Psoas muscle (tissue), 8 donors: ENCODE measurements around the gene KRTAP4-8. TPM values are rescaled to one million over a fixed set of nuclear protein-coding genes. Genes with fewer than 3 reads are reported as not detected.
"Not testable (repeated sequence)": the region's sequence is repeated elsewhere in the genome, so short reads cannot be mapped to it uniquely, and the experiment has no call there.

ENCODE experiments used
- ATAC-seq, 4 donors: fragments of 200-7000 bp; cut with Tn5 transposase; one replicate each; pipeline ENCODE4 v1.9.1; 2020; ENCODE audit warnings: moderate library complexity in 3 of 4, mild to moderate bottlenecking in 2 of 4
- DNase-seq, 2 donors: peaks; one replicate each; pipeline ENCODE4 v3.0.0-alpha.2; 2020
- H3K27ac ChIP-seq: fragments of 200-600 bp; one replicate; pipeline ENCODE4 v1.8.0; 2022
- H3K27me3 ChIP-seq, 3 donors: fragments of 200-600 bp in 1 of 3; one replicate each; pipeline versions ENCODE4 v1.6.1 to v1.8.0; 2013 to 2022; ENCODE audit warnings: low read length in 2 of 3, mild to moderate bottlenecking in 2 of 3, moderate library complexity in 1 of 3; ENCODE audit not compliant: insufficient read depth in 3 of 3
- H3K36me3 ChIP-seq, 2 donors: fragments of 200-600 bp in 1 of 2; one replicate each; pipeline versions ENCODE4 v1.6.1 to v1.8.0; 2013 to 2022; ENCODE audit warnings: low read depth in 1 of 2, mild to moderate bottlenecking in 1 of 2, moderate library complexity in 1 of 2; ENCODE audit not compliant: insufficient read depth in 1 of 2
- H3K4me1 ChIP-seq: fragments of 200-600 bp; one replicate; pipeline ENCODE4 v1.8.0; 2022
- H3K4me3 ChIP-seq: fragments of 200-600 bp; one replicate; pipeline ENCODE4 v1.8.0; 2022; ENCODE audit warnings: mild to moderate bottlenecking
- H3K9me3 ChIP-seq: fragments of 200-600 bp; one replicate; pipeline ENCODE4 v1.8.0; 2022
- CTCF ChIP-seq: fragments of 200-600 bp; IDR thresholded peaks from one replicate; pipeline ENCODE4 v1.8.0; 2022; ENCODE audit warnings: antibody characterized with exemption
- WGBS, 3 donors: extraction: QIAGEN DNeasy Blood & Tissue Kit; methylation state at CpG; one replicate each; pipeline versions ENCODE4 v1.1.6 to v1.1.7; 2013; 5-methylcytosine and 5-hydroxymethylcytosine counted together
- intact Hi-C, 2 donors: fragments of 100-400 bp; cut with DNase I; formaldehyde crosslinking; loops; one replicate each; pipeline versions ENCODE4 v1.11.0 to v1.14.2; 2022
- polyA plus RNA-seq, 3 donors: library from polyadenylated mRNA; stranded (reverse); fragments of 200-250 nt; gene quantifications; one replicate each; pipeline ENCODE4 v1.2.3, GENCODE V29; 2013
- total RNA-seq, 4 donors: library from RNA; stranded (reverse); fragmentation: NEBNext Ultra II Directional in 2 of 4; extraction: Animal tissue kit (Norgen Biotek cat#: 25700) in 2 of 4; gene quantifications; one replicate each; pipeline versions ENCODE4 v1.2.1 to v1.2.4, GENCODE V29; 2021 to 2023
- donor health status: healthy with polysubstance abuse.
- donor health status: DM: no; HTN: no; CAD: no; lungs with moderate emphysema.
- donor health status: Bipolar disorder and iron deficiency.
- donor health status: healthy.
- donor health status: DM: yes; HTN: yes; CAD: no.
- donor health status: DM: no; HTN: no; CAD: no.
- donor health status: DM: no; HTN: no; CAD: no.
- donor health status: DM: yes; HTN: yes; CAD: no.

The KRTAP4-8 gene
- total and polyA plus RNA-seq, 7 donors, result not detected

- no peaks in the 10 kb centered on the region for H3K27me3 ChIP-seq
- H3K36me3 ChIP-seq, result no peaks in the 10 kb centered on the region
- H3K4me3 ChIP-seq, result no peak within 1 kb of the TSS
- 86 to 90% (median 88%) methylated on average over 6 of the region's 6 CpGs for WGBS, 3 donors
- no peak for ATAC-seq
- peaks cover 6% of the 10 kb centered on the region for H3K9me3 ChIP-seq
- intact Hi-C loops, result no loop called here
- TF ChIP-seq CTCF, result no peak
- H3K27ac ChIP-seq, result no peak within 1 kb of the TSS
- no peak for DNase-seq
- H3K4me1 ChIP-seq, result no peaks in the 10 kb centered on the region
These were observed 42.6 kb upstream of the KRTAP4-8 start, which contains the start of gene KRTAP4-6 for GRCh38 chr17:41140360-41141131. Gene KRTAP4-6 (minus strand): TSS chr17:41140544. CDS start chr17:41140487, 57 bp downstream.

GRCh38 chr17:41139865-41140264, 41.9 kb upstream of the KRTAP4-8 start:
- H3K9me3 ChIP-seq, ATAC-seq: not testable (repeated sequence)

GRCh38 chr17:41133880-41134735, 36.2 kb upstream of the KRTAP4-8 start:
- DNase-seq, result no peak
- H3K4me3 ChIP-seq, result no peak overlapping the region
- H3K27ac ChIP-seq, result no peak overlapping the region
- intact Hi-C loops, result no loop called here
- ATAC-seq, result no peak
- 70 to 72% (median 72%) methylated on average over 2 of the region's 2 CpGs for WGBS, 3 donors
- peaks cover 0 to 2% (median 0%) of the 10 kb centered on the region in 3 donors for H3K27me3 ChIP-seq
- peaks cover 7% of the 10 kb centered on the region for H3K9me3 ChIP-seq
- H3K36me3 ChIP-seq, result no peaks in the 10 kb centered on the region
- no peak for TF ChIP-seq CTCF
- H3K4me1 ChIP-seq, result no peaks in the 10 kb centered on the region

More at GRCh38 chr17:41139865-41140264, 41.9 kb upstream of the KRTAP4-8 start:
- H3K27ac ChIP-seq, H3K4me3 ChIP-seq, H3K27me3 ChIP-seq, intact Hi-C loops, H3K36me3 ChIP-seq, H3K4me1 ChIP-seq: not testable (repeated sequence)
- peak in 1 of 2 donors; percentile 45 for DNase-seq
- 82 to 87% (median 87%) methylated on average over 12 of the region's 12 CpGs for WGBS, 3 donors

GRCh38 chr17:41131979-41132378, 34.0 kb upstream of the KRTAP4-8 start:
- TF ChIP-seq CTCF, result no peak
- Histone ChIP-seq H3K36me3 (no peaks in the 10 kb centered on the region), H3K4me1 (no peaks in the 10 kb centered on the region), H3K27ac (no peak overlapping the region), H3K9me3 (peaks cover 7% of the 10 kb centered on the region), H3K4me3 (no peak overlapping the region), H3K27me3 (peaks cover 0 to 2% (median 0%) of the 10 kb centered on the region in 3 donors)
- ATAC-seq (no peak), DNase-seq (no peak)
- intact Hi-C loops, result no loop called here
- 78 to 88% (median 83%) methylated on average over 3 of the region's 3 CpGs for WGBS, 3 donors

- 79 to 83% (median 83%) methylated on average over 1 of the region's 1 CpG for WGBS, 3 donors
- Histone ChIP-seq H3K36me3 (no peaks in the 10 kb centered on the region), H3K9me3 (peaks cover 7% of the 10 kb centered on the region), H3K27ac (no peak overlapping the region), H3K4me1 (no peaks in the 10 kb centered on the region), H3K27me3 (peaks cover 0 to 6% (median 2%) of the 10 kb centered on the region in 3 donors), H3K4me3 (no peak overlapping the region)
- no peak for DNase-seq
- TF ChIP-seq CTCF, result no peak
- intact Hi-C loops, result no loop called here
- no peak for ATAC-seq
These were observed 29.4 kb upstream of the KRTAP4-8 start for GRCh38 chr17:41127371-41127770.
